DMS53 (cell line): ENCODE results near the gene SYCE1L.
"Not testable (repeated sequence)": the region's sequence is repeated elsewhere in the genome, so short reads cannot be mapped to it uniquely, and the experiment has no call there.

Source experiments
- DNase-seq: peaks from one replicate; lab custom pipeline; 2025; lab: John Stamatoyannopoulos, UW

The SYCE1L gene

GRCh38 chr16:77206533-77206932 lies 7.3 kb downstream of the SYCE1L start:
- no peak for DNase-seq

DNA sequence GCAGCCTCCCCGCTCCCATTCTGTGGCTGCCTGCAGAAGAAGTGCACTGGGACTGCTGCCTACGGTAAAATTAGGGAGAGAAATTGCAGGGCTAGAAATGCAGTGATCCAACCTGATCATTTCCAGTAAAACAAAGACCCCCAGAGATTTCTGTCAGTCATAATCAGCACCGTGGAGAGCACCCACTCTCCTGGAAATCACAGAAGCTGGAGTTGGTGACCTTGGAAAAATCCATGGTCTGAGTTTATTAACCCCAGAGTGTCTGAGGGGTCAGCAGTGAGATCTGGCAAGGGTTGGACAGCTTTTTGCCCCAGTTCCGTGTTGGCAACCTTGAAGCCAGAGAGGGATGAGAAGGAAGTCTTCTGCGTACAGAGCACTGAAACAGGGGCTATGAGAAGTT lies 7.8 kb downstream of the SYCE1L start:
- DNase-seq = no peak

- no peak for DNase-seq
Measured at GRCh38 chr16:77208382-77208781, 9.2 kb downstream of the SYCE1L start.

DNA sequence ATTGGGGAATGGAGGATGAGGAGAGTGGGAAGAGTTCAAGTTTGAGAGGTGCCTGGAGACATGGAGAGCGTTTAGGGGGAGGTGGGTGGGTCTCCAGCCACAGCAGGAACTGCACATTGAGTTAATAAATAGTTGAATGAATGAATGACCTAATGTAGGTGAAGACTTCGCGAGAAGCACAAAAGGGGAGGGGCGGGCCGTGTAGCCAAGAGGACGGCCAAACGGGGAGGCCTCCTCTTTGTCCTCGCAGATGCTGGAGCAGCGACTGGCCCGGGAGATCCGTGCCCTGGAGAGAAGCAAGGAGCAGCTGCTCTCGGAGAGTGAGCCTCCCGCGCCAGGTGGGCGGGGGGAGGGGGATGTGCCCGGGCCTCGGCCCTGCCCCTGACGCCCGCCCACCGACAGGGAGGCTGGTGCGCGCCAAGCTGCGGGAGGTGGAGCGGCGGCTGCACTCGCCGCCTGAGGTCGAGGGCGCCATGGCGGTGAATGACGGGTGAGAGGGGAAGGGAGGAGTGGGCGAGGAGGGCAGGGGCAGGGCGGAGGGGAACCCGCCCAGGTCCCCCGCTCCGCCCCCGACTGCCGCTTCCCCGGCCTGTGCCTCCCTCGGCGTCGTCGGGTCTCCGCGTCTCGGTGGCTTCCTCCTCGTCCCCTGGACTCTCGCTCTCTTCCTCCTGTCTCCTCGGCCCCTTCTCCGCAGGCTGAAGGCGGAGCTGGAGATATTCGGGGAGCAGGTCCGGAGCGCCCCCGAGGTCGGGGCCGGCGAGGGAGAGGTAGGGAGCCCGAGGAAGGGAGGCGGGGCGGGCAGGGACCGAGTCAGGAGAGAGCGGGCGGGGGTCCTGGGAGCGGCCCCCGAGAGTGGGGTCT lies 12.9 kb downstream of the SYCE1L start:
- DNase-seq = peak; percentile 94

- peak; percentile 79 for DNase-seq
Measured at GRCh38 chr16:77212741-77213541, 13.7 kb downstream of the SYCE1L start.

- DNase-seq = peak; percentile 22
Measured at GRCh38 chr16:77213542-77214106, 14.4 kb downstream of the SYCE1L start.

GRCh38 chr16:77214411-77215138 lies 15.4 kb downstream of the SYCE1L start:
- no peak for DNase-seq

DNA sequence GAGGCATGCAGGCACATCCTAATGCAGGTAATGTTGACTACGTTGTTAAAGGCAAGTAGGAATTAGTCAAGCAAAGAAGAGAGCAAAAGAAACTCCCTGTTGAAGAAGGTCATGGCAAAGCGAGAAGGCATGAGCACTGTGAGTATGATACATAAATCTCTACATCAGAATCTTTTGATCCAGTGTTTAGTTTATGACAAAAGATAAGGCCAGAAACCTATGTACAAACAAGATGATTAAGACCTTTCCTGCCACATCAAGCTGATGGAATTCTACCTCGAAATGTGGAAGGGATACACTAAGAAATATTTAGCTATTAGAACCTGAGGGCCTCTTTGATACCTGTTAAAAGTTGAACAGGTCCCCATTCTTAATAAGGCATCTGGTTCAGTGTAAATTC lies 20.2 kb downstream of the SYCE1L start:
- no peak for DNase-seq

GRCh38 chr16:77220427-77220826 lies 21.2 kb downstream of the SYCE1L start:
- no peak for DNase-seq

DNA sequence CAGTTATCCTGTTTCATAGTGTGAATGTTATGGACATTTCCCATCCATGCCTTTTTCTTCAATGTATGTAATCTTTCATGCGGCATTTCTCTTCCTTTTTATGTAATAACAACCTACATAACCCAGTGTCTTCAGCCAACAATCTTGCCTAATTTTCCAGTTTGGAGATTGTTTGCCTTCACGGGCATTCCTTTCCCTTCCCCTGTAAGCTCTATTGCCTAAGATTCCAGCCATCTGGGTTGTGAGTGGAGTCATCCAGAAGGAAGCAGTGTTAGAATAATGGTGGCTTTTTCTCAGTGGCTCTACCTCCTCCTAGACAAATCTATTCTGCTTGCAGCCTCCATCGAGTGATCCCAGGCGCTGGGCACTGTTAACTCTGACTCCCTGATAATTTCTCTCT lies 22.3 kb downstream of the SYCE1L start:
- DNase-seq = no peak

- peak; percentile 42 for DNase-seq
Measured at GRCh38 chr16:77223184-77223583, 24.0 kb downstream of the SYCE1L start.

DNA sequence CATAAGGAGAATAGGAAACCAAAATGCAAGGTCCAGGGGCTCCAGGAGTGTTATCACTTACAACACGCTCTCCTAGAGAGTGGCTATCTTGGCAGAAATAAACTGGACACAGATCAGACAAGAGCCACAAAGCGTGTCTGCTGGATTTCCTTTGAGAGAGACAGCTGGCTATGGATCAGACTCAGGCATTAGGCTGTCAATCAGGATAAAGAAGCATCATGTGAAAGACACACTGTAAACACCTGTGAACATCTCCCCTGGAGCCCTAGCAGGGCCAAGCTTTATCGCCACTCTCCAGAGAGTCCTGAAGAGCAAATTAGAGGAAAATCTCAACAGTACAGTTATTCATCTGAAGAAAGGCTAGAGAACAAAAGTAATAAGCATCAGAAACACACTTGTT lies 26.0 kb downstream of the SYCE1L start:
- no peak for DNase-seq

- no peak for DNase-seq
Measured at GRCh38 chr16:77227745-77228144, 28.5 kb downstream of the SYCE1L start.

DNA sequence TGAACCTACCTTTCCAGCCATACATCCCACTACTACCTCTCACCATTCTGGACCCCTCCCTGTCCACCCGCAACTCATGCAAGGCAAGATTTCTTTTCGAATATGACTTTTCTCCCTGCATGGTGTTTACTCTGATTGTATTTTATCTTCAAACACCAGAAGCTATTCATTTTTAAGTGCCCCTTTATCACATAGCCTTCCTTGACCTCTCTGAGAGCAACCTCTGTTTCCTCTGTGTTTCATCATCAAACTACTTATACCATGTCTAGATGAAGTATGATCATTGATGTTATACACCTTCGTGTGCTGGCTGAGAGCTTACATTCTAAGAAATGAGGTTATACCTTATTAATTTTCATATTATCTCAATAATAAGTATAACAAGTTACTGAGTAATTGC lies 31.8 kb downstream of the SYCE1L start:
- DNase-seq = no peak

- no peak for DNase-seq
Measured at GRCh38 chr16:77233799-77234519, 34.8 kb downstream of the SYCE1L start.

GRCh38 chr16:77234611-77235010 lies 35.4 kb downstream of the SYCE1L start:
- no peak for DNase-seq

DNA sequence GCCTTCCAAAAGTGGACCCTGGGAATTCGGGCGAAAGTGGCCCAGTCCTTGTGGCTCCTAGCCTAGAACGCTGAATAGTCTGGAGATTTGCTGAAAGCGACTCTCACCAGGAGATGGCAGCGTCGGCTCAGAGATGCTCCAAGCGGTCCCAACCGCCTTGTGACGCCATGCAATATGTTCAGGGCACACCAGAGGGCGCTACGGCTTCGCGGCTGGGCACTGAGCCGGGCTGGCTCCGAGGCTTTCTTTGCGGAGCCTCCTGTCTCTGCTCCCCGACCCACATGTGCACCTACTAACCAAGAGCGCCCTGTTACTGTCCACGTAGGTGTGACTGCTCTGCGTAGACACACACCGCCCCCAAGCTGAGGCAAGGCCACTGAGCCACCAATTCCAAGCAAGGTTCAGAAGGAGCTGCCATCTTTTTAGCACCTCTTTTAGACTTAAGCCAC lies 36.9 kb downstream of the SYCE1L start:
- peak; percentile 87 for DNase-seq

DNA sequence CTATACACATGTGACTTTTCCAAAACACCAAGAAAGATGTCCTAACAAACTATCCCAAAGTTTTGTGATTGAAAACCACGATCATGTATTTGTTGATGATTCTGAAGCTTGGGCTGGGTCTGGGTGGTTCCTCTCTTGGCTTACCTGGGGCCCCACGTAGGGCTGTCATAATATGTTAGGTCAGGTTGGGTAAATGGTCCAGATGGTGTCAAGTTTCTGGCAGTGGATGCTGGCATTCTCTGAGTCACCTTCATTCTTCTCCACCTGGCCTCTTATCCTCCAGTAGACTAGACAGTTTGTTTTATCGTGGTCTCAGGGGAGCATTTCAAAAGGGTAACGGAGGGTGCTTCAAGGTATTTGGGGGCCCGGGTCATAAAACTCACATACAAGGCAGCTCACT lies 39.4 kb downstream of the SYCE1L start:
- DNase-seq = peak; percentile 84

- not testable (repeated sequence) for DNase-seq
Measured at GRCh38 chr16:77242471-77242870, 43.3 kb downstream of the SYCE1L start.

- DNase-seq = no peak
Measured at GRCh38 chr16:77246150-77246549, 46.9 kb downstream of the SYCE1L start.

DNA sequence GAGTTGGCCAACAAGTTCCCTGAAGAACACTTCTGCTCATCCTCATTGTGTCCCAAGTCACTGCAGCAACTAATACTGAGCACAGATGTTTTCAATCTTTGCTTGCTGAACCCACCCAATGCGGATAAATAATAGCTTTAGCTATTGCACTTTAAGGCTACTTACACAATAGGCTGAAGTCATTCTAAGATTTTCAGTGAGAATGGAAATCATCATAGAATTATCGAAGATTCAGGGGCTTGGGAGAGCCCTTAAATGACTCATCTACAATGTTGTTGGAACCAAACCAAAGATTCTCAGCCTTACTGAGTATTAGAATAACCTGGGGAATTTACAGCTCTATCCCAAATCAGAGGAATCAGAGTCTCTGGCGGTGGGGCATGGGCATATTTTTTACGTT lies 51.2 kb downstream of the SYCE1L start:
- DNase-seq = no peak
